HEK293 (cell line): ENCODE results near the gene HARS1.

Experiments used
- OVOL3 ChIP-seq: fragments of 450-650 bp; formaldehyde crosslinking; IDR thresholded peaks from 2 replicates; pipeline ENCODE4 v1.5.1; 2016; ENCODE audit warnings: missing biosample characterization, missing genetic modification characterization
- ZNF140 ChIP-seq: fragments of 450-650 bp; formaldehyde crosslinking; IDR thresholded peaks from 2 replicates; pipeline ENCODE4 v1.5.1; 2016; ENCODE audit warnings: missing biosample characterization, missing genetic modification characterization
- ZNF302 ChIP-seq: fragments of 450-650 bp; formaldehyde crosslinking; IDR thresholded peaks from 2 replicates; pipeline ENCODE4 v1.5.1; 2016; ENCODE audit warnings: missing biosample characterization, missing genetic modification characterization, low read depth
- ZNF335 ChIP-seq: fragments of 450-650 bp; formaldehyde crosslinking; conservative IDR thresholded peaks from 2 replicates; pipeline ENCODE4 v1.5.1; 2016; ENCODE audit warnings: missing biosample characterization, missing genetic modification characterization
- TF ChIP-seq, protein P1 (sequence below): fragments of 450-650 bp; formaldehyde crosslinking; IDR thresholded peaks from 2 replicates; pipeline ENCODE4 v1.5.1; 2016; ENCODE audit warnings: missing biosample characterization, missing genetic modification characterization

- TF ChIP-seq ZNF140 (tag by site-specific recombination) = no peak
- TF ChIP-seq ZNF335 (tag by site-specific recombination) = no peak
- TF ChIP-seq, protein P1, sequence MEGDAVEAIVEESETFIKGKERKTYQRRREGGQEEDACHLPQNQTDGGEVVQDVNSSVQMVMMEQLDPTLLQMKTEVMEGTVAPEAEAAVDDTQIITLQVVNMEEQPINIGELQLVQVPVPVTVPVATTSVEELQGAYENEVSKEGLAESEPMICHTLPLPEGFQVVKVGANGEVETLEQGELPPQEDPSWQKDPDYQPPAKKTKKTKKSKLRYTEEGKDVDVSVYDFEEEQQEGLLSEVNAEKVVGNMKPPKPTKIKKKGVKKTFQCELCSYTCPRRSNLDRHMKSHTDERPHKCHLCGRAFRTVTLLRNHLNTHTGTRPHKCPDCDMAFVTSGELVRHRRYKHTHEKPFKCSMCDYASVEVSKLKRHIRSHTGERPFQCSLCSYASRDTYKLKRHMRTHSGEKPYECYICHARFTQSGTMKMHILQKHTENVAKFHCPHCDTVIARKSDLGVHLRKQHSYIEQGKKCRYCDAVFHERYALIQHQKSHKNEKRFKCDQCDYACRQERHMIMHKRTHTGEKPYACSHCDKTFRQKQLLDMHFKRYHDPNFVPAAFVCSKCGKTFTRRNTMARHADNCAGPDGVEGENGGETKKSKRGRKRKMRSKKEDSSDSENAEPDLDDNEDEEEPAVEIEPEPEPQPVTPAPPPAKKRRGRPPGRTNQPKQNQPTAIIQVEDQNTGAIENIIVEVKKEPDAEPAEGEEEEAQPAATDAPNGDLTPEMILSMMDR (tag by site-specific recombination) = no peak
- no peak for TF ChIP-seq ZNF302
- TF ChIP-seq OVOL3 (tag by site-specific recombination) = no peak
Observed at GRCh38 chr5:140635291-140636257, 55.6 kb downstream of the HARS1 start.
